OCI-LY1 (cell line): ENCODE data around the gene ZNF385C.
"Not testable (repeated sequence)": the region's sequence is repeated elsewhere in the genome, so short reads cannot be mapped to it uniquely, and the experiment has no call there.

ENCODE experiments used
- H2AFZ ChIP-seq: fragments of 200-600 bp; sonication (generic), shearing (Covaris generic); 2 replicates; pipeline ENCODE4 v1.6.0; 2014; ENCODE audit warnings: antibody characterized with exemption, mild to moderate bottlenecking, low read length
- H3F3A ChIP-seq: fragments of 200-600 bp; sonication (generic), shearing (Covaris generic); 2 replicates; pipeline ENCODE4 v1.6.0; 2014; ENCODE audit warnings: mild to moderate bottlenecking, antibody characterized with exemption, low read length, moderate library complexity; ENCODE audit not compliant: insufficient read depth
- H3K27ac ChIP-seq: fragments of 200-600 bp; sonication (generic); 2 replicates; pipeline ENCODE4 v1.5.1; 2014; ENCODE audit warnings: low read length, mixed run types, mild to moderate bottlenecking, low read depth; ENCODE audit not compliant: poor library complexity, severe bottlenecking
- H3K27me3 ChIP-seq: fragments of 200-600 bp; sonication (generic); 2 replicates; pipeline ENCODE4 v1.6.0; 2014; ENCODE audit warnings: antibody characterized with exemption, mild to moderate bottlenecking, low read length, moderate library complexity; ENCODE audit not compliant: insufficient read depth
- H3K36me3 ChIP-seq: fragments of 200-600 bp; sonication (generic); 2 replicates; pipeline ENCODE4 v1.6.1; 2014; ENCODE audit warnings: mild to moderate bottlenecking, antibody characterized with exemption, low read length, moderate library complexity, mixed read lengths; ENCODE audit not compliant: insufficient read depth
- H3K4me1 ChIP-seq: fragments of 200-600 bp; sonication (generic); 2 replicates; pipeline ENCODE4 v1.5.1; 2014; ENCODE audit warnings: mild to moderate bottlenecking, low read length, moderate library complexity; ENCODE audit not compliant: insufficient read depth, severe bottlenecking
- H3K4me2 ChIP-seq: fragments of 200-600 bp; sonication (generic), shearing (Covaris generic); 2 replicates; pipeline ENCODE4 v1.6.1; 2014; ENCODE audit warnings: low read length
- H3K4me3 ChIP-seq: fragments of 200-600 bp; sonication (generic); 2 replicates; pipeline ENCODE4 v1.5.1; 2014; ENCODE audit warnings: low read length, low read depth, mild to moderate bottlenecking, mixed read lengths; ENCODE audit not compliant: poor library complexity, severe bottlenecking
- H3K79me2 ChIP-seq: fragments of 200-600 bp; shearing (Covaris generic); 2 replicates; pipeline ENCODE4 v1.6.1; 2016; ENCODE audit warnings: mixed run types, low read length, mixed read lengths; ENCODE audit not compliant: insufficient read depth
- H3K9ac ChIP-seq: fragments of 200-600 bp; sonication (generic), shearing (Covaris generic); 2 replicates; pipeline ENCODE4 v1.6.1; 2014; ENCODE audit warnings: mild to moderate bottlenecking, low read length, mixed read lengths
- H3K9me2 ChIP-seq: fragments of 200-600 bp; sonication (generic), shearing (Covaris generic); 2 replicates; pipeline ENCODE4 v1.6.1; 2014; ENCODE audit warnings: low read depth, mild to moderate bottlenecking, low read length, mixed read lengths
- H3K9me3 ChIP-seq: fragments of 200-600 bp; shearing (Covaris generic); 2 replicates; pipeline ENCODE4 v1.6.1; 2014; ENCODE audit warnings: low read length, mixed read lengths
- H4K20me1 ChIP-seq: fragments of 200-600 bp; sonication (generic), shearing (Covaris generic); 2 replicates; pipeline ENCODE4 v1.6.0; 2016; ENCODE audit warnings: mild to moderate bottlenecking, low read length; ENCODE audit not compliant: insufficient read depth
- CTCF ChIP-seq: fragments of 200-600 bp; sonication (generic), shearing (Covaris generic); IDR thresholded peaks from 2 replicates; pipeline ENCODE4 v1.5.1; 2017; ENCODE audit warnings: mild to moderate bottlenecking, antibody characterized with exemption, low read length, moderate library complexity, mixed read lengths
- EZH2 ChIP-seq: fragments of 200-600 bp; sonication (generic), shearing (Covaris generic); IDR thresholded peaks from 2 replicates; pipeline ENCODE4 v1.8.0; 2017; ENCODE audit warnings: borderline replicate concordance, mixed run types, mild to moderate bottlenecking, antibody characterized with exemption, low read length, moderate library complexity, mixed read lengths

ZNF385C gene

GRCh38 chr17:42142371-42142896 is 44.2 kb upstream of the ZNF385C start:
- Histone ChIP-seq H3K27me3 (no peaks in the 10 kb centered on the region), H3K4me3 (no peak overlapping the region), H3K4me1 (peaks cover 25% of the 10 kb centered on the region), H3K36me3 (peaks cover 35% of the 10 kb centered on the region), H2AFZ (no peak overlapping the region), H3F3A (no peaks in the 10 kb centered on the region), H3K79me2 (peaks cover 16% of the 10 kb centered on the region), H3K9me2 (no peaks in the 10 kb centered on the region), H3K27ac (no peak overlapping the region), H3K9me3 (no peaks in the 10 kb centered on the region), H3K4me2 (no peak overlapping the region), H3K9ac (no peak overlapping the region), H4K20me1 (no peaks in the 10 kb centered on the region)
- TF ChIP-seq CTCF = no peak
- no peak for TF ChIP-seq EZH2

- Histone ChIP-seq H3K36me3 (peaks cover 33% of the 10 kb centered on the region), H3K79me2 (peaks cover 19% of the 10 kb centered on the region), H3F3A (no peaks in the 10 kb centered on the region), H4K20me1 (no peaks in the 10 kb centered on the region), H3K9ac (no peak overlapping the region), H2AFZ (no peak overlapping the region), H3K4me3 (no peak overlapping the region), H3K9me3 (no peaks in the 10 kb centered on the region), H3K4me1 (peaks cover 35% of the 10 kb centered on the region), H3K27me3 (no peaks in the 10 kb centered on the region), H3K27ac (no peak overlapping the region), H3K9me2 (no peaks in the 10 kb centered on the region), H3K4me2 (no peak overlapping the region)
- no peak for TF ChIP-seq EZH2
- no peak for TF ChIP-seq CTCF
Measured at GRCh38 chr17:42141382-42141781, 43.1 kb upstream of the ZNF385C start.

- not testable (repeated sequence) for H4K20me1 ChIP-seq
- H3K79me2 ChIP-seq = peaks cover 19% of the 10 kb centered on the region
- peaks cover 28% of the 10 kb centered on the region for H3K36me3 ChIP-seq
Measured at GRCh38 chr17:42140690-42141089, 42.4 kb upstream of the ZNF385C start.

GRCh38 chr17:42138749-42139492 is 40.6 kb upstream of the ZNF385C start:
- H3K4me2 ChIP-seq = no peak overlapping the region
- H4K20me1 ChIP-seq = no peaks in the 10 kb centered on the region
- no peak overlapping the region for H3K4me3 ChIP-seq
- H2AFZ ChIP-seq = no peak overlapping the region
- H3K9me3 ChIP-seq = no peaks in the 10 kb centered on the region
- H3K27ac ChIP-seq = no peak overlapping the region
- peaks cover 60% of the 10 kb centered on the region for H3K4me1 ChIP-seq
- H3K36me3 ChIP-seq = peaks cover 21% of the 10 kb centered on the region; the same call in 1 of the 2 replicates
- no peaks in the 10 kb centered on the region for H3K9me2 ChIP-seq
- peaks cover 13% of the 10 kb centered on the region for H3K79me2 ChIP-seq
- H3F3A ChIP-seq = peaks cover 8% of the 10 kb centered on the region; the same call in 1 of the 2 replicates
- H3K27me3 ChIP-seq = no peaks in the 10 kb centered on the region
- no peak overlapping the region for H3K9ac ChIP-seq
- no peak for TF ChIP-seq EZH2
- TF ChIP-seq CTCF = no peak

More at GRCh38 chr17:42140690-42141089, 42.4 kb upstream of the ZNF385C start:
- H3K27me3 ChIP-seq, H3K27ac ChIP-seq, H3K9me2 ChIP-seq, H3F3A ChIP-seq, H3K4me2 ChIP-seq, H2AFZ ChIP-seq, H3K9ac ChIP-seq, H3K4me3 ChIP-seq, H3K9me3 ChIP-seq: not testable (repeated sequence)
- H3K4me1 ChIP-seq = peaks cover 42% of the 10 kb centered on the region
